GM19395 (cell line): ENCODE data around the gene UNC13C.
A peak's percentile ranks its signal among the peaks of the same experiment; 100 is the strongest.
"Not testable (repeated sequence)": the region's sequence is repeated elsewhere in the genome, so short reads cannot be mapped to it uniquely, and the experiment has no call there.

Experiments used
- ATAC-seq: cut with Tn5 transposase; IDR thresholded peaks from one replicate; pipeline ENCODE4 v1.9.1; 2021; ENCODE audit warnings: mild to moderate bottlenecking, moderate library complexity; ENCODE audit not compliant: unreplicated experiment

Gene UNC13C

GRCh38 chr15:54410481-54410880 lies 432.2 kb downstream of the UNC13C start:
- no peak for ATAC-seq

DNA sequence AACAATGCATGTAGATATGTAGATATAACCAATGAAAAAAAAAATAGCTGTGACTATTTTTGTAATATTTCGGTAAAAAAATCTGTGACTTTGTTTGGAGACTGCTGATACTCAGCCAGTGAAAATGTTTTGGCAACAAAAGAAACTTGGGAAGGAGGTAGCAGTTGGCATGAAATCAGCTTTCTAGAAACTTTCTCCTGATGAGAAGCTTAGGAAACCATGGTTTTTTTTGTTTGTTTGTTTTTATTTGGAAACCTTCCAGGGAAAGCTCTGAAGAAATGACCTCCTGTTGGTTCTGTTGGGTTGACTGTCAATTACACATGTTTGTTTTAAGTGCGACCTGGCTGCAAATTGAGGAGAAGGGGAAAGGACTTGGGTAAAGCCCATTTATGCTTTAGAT lies 445.9 kb downstream of the UNC13C start:
- ATAC-seq, result no peak

GRCh38 chr15:54428596-54428995 lies 450.4 kb downstream of the UNC13C start:
- no peak for ATAC-seq

GRCh38 chr15:54450288-54450687 lies 472.0 kb downstream of the UNC13C start:
- ATAC-seq, result not testable (repeated sequence)

DNA sequence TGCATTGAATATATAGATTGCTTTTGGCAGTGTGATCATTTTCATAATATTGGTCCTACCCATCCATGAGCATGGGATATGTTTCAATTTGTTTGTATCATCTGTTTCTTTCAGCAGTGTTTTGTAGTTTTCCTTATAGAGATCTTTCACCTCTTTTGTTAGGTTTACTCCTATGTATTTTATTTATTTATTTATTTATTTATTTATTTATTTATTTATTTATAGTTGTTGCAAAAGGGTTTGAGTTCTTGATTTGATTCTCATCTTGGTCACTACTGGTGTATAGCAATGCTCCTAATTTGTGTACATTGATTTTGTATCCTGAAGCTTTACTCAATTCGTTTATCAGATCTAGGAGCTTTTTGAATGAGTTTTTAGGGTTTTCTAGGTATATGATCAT lies 478.2 kb downstream of the UNC13C start:
- ATAC-seq, result no peak

- no peak for ATAC-seq
Measured at GRCh38 chr15:54462511-54462913, 484.3 kb downstream of the UNC13C start.

DNA sequence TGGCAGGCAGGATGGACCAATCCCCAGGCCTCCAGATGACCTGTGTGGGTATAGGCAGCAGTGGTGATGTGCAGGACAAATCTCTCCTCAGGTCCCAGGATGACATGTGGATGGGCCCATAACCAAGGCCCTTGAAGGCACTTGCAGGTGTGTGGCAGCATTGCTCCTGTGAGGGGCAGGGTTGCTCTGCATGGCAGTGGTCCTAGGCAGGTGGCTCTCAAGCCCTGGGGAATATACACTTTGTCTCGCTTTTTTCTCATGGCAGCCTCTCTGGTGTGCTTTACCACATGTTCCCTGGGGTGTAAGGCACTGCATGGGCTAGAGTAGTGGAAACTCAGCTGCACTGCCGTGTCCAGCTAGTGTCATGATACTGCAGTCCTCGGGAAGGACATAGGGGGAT lies 503.6 kb downstream of the UNC13C start:
- no peak for ATAC-seq

GRCh38 chr15:54482251-54482650 lies 504.0 kb downstream of the UNC13C start:
- ATAC-seq, result no peak

DNA sequence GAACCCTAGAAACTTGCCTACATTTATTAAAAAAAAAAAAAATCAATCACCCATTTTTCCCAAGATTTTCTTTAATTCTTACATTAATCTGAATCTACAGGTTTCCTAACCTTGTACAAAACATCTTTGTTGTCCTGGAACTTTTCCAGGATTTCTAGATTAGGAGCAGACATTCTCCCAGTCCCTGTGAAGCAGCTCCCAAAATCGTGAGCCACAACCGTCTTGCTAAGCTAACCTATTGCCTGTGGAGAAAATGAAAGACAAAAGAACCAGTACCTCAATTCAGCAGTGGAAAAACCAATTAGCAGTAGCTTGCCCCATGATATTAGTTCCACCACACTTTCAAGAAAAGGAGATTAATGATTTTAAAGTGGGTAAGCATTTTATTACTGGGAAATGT lies 522.1 kb downstream of the UNC13C start:
- ATAC-seq, result no peak

GRCh38 chr15:54502416-54503075 lies 524.3 kb downstream of the UNC13C start:
- ATAC-seq, result no peak

GRCh38 chr15:54504695-54505094 lies 526.5 kb downstream of the UNC13C start:
- ATAC-seq, result no peak

GRCh38 chr15:54506977-54507524 lies 528.8 kb downstream of the UNC13C start:
- ATAC-seq, result no peak

DNA sequence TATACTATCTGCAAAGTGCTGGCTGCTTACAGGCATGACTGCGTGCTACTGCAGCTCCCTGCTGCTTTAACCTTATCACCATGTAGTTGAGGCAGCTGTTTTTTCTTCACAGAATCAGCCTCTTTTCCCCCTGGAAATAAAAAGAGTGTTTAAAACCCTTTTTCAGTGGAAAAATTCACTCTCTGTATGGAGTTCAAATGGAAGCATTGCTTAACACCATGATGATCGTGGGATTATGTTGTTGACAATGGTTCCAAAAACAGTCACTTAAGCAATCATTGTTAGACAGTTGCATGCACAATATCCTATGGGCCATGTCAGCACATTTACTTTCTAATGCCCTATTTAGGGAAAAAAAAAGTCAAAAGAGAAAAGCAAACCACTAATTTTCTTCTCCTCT lies 536.4 kb downstream of the UNC13C start:
- no peak for ATAC-seq

DNA sequence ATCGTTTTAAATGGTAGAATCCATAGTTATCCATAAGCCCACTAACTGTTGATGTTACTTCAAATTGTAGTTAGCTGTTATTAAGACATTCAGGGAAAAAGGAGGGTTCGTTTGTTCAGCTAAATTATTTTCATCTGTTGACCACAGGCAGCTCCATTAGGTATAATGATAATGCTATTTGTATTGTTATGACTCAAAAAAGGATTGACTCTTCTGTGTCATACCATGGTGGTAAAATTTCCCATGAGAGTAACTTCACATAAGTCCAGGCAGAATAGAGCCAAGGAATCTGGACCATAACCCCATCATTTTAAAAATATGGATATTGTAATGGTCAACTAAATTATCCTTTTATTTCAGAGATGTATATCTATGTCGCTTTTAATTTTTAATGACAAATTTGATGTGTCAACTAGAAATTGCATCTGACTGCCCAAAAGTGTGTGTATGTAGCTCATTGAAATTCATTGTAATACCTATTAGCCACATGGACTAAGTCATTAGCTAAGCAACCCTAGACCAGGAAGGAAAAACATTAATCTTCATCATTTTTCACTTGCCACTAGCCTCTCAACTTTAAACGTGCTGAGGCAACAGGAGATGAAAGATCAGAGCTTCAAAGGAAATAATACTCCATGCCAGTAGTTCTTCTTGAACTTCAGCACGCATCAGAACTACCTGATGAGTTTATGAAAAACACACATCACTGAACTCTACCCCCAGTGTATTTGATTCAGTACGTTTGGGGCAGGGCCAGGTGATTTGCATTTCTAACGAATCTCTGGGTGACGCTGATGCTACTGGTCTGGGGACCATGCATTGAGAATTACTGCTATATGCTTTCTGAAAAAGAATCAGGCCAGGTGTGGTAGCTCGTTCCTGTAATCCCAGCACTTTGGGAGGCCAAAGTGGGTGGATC lies 537.7 kb downstream of the UNC13C start:
- ATAC-seq, result no peak

- no peak for ATAC-seq
Measured at GRCh38 chr15:54517366-54517765, 539.1 kb downstream of the UNC13C start.

- peak; percentile 47 for ATAC-seq
Measured at GRCh38 chr15:54518156-54518882, 540.1 kb downstream of the UNC13C start.

- ATAC-seq, result peak; percentile 84
Measured at GRCh38 chr15:54519577-54519976, 541.3 kb downstream of the UNC13C start.

DNA sequence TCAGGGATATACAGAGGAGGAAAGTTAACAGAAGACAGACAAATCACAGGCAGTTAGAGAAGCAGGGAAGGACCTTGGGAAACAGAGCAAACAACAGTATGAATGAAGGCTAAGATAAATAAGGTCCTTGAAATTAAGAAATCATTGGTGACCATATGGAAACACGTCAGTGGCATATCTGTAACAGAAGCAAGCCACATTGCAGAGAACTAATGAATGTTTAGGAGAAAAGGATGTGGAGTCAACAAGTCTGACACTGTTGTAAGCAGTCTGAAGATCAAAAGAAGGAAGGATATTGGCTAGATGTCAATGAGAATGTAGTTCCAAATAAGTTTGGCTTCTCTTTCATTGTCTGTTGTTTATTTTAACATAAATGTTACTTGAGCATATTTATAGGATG lies 542.4 kb downstream of the UNC13C start:
- no peak for ATAC-seq

DNA sequence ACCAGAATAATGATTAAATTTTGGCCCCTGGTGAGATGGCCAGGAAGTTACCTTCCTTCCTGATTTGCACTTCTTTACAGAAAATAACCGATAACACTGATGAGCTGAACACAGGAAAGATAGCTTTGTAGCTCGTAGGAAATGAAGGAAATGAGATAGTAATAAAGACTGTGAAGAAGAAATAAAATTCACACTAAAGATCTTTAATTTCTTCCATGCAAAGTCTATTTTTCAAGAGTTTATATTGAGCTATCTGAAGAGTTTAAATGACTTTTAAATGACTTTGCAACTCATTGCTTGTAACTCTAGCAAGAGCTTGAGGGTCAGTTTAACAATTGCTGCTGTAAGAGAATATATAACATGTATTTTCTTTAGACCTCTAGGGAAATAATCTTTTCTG lies 543.0 kb downstream of the UNC13C start:
- ATAC-seq, result no peak

DNA sequence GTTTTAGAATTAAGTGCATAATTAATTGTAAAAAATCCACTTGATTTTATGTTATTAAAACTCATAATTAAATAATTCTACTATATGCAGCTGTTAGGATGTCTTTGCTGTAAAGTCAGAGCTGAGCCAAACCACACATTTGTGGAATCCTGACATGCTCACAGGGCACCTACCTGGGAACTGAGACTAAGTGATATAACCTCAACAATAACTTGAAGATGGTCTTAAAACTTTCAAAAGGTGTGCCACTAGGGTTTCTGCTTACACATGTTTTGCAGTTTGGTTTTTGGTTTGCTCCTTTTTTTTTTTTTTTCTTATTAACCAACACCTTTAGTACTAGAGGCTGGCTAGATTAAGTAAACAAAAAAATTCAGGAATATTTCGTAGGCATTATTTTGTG lies 549.8 kb downstream of the UNC13C start:
- no peak for ATAC-seq

DNA sequence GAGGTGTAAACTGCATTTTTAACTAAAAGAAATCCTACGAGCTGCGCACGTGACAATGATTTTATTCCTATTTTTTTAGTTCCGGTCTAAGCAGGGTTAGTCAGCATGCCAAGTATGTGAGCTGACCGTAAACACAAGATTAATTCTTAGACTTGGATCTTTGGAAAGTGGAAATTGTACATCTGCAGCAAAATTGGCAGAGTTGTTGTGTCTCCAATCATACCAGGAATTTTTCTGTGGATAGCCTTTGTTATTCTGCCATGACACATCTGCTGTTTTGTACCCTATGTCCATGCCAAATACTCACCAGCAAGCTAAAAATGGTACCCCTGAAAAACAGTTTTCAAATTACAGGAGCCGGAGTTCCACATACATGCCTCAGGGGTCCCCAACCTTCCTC lies 562.5 kb downstream of the UNC13C start:
- ATAC-seq, result no peak
